H1 (cell line): ENCODE results near the gene CYB5R2. TPM values are rescaled to one million over a fixed set of nuclear protein-coding genes. Genes with fewer than 3 reads are reported as not detected.
A peak's percentile ranks its signal among the peaks of the same experiment; 100 is the strongest.

ENCODE experiments used
- CTCF ChIA-PET: fragments of 300-600 bp; sonication (Branson Sonifier 250); formaldehyde crosslinking; loops from one replicate; lab custom pipeline; 2021; ENCODE audit not compliant: partially characterized antibody; lab: Charles Lee
- POLR2A ChIA-PET: fragments of 300-600 bp; sonication (Branson Sonifier 250); formaldehyde crosslinking; loops from one replicate; lab custom pipeline; 2021; ENCODE audit warnings: inconsistent platforms; ENCODE audit not compliant: partially characterized antibody; lab: Charles Lee
- DNase-seq, 2 experiments: peaks; one replicate each; pipeline versions ENCODE4 v3.0.0 to v3.0.0-alpha.2; 2010 to 2022; ENCODE audit warnings: low spot score in 2 of 2, low read depth in 1 of 2, mixed read lengths in 1 of 2
- FAIRE-seq: peaks from 2 replicates; lab custom pipeline; 2011; peaks lifted over from hg19 to GRCh38; lab: Jason Lieb, UNC
- H2AFZ ChIP-seq: 2 replicates; pipeline ENCODE4 v1.8.1; 2012; ENCODE audit warnings: low read length, inconsistent platforms
- H2AK5ac ChIP-seq: 2 replicates; pipeline ENCODE4 v1.6.1; 2013; ENCODE audit warnings: low read depth, low read length
- H2BK120ac ChIP-seq: replicated peaks from 2 replicates; pipeline ENCODE3; 2013; ENCODE audit warnings: low read depth, low read length, inconsistent platforms
- H2BK12ac ChIP-seq: 2 replicates; pipeline ENCODE4 v1.6.1; 2013; ENCODE audit warnings: low read depth, low read length
- H2BK15ac ChIP-seq: 2 replicates; pipeline ENCODE4 v1.6.1; 2013; ENCODE audit warnings: low read length
- H2BK20ac ChIP-seq: 2 replicates; pipeline ENCODE4 v1.6.1; 2013; ENCODE audit warnings: low read length
- H2BK5ac ChIP-seq: 2 replicates; pipeline ENCODE4 v1.6.1; 2013; ENCODE audit warnings: low read depth, low read length
- H3K14ac ChIP-seq: 2 replicates; pipeline ENCODE4 v1.6.1; 2013; ENCODE audit warnings: inconsistent platforms; ENCODE audit not compliant: insufficient read length
- H3K18ac ChIP-seq: 2 replicates; pipeline ENCODE4 v1.6.1; 2013; ENCODE audit warnings: low read length; ENCODE audit errors: extremely low read depth
- H3K23ac ChIP-seq: 2 replicates; pipeline ENCODE4 v1.6.1; 2013; ENCODE audit warnings: inconsistent platforms; ENCODE audit not compliant: insufficient read length
- H3K23me2 ChIP-seq: 2 replicates; pipeline ENCODE4 v1.6.1; 2013; ENCODE audit warnings: low read depth, low read length
- H3K27ac ChIP-seq: 2 replicates; pipeline ENCODE4 v1.6.1; 2011; ENCODE audit warnings: low read depth, low read length, inconsistent platforms
- H3K27me3 ChIP-seq, 4 experiments: replicated peaks in 1 of 4; 1 replicate in 1 of 4; 2 replicates in 3 of 4; pipeline versions ENCODE4 v1.6.1 to v1.8.1; 2011 to 2013; ENCODE audit warnings: low read length in 3 of 4, mild to moderate bottlenecking in 3 of 4, inconsistent platforms in 2 of 4, mixed read lengths in 2 of 4, moderate library complexity in 1 of 4; ENCODE audit not compliant: control insufficient read depth in 3 of 4, insufficient read depth in 3 of 4; ENCODE audit errors: extremely low read depth in 1 of 4
- H3K36me3 ChIP-seq, 4 experiments: 2 replicates each; pipeline versions ENCODE4 v1.6.1 to v1.8.1; 2011 to 2013; ENCODE audit warnings: mild to moderate bottlenecking in 4 of 4, low read length in 3 of 4, moderate library complexity in 2 of 4, control low read depth in 1 of 4, inconsistent platforms in 1 of 4; ENCODE audit not compliant: insufficient read depth in 4 of 4, control insufficient read depth in 2 of 4
- H3K4ac ChIP-seq: replicated peaks from 2 replicates; pipeline ENCODE3; 2013; ENCODE audit warnings: low read length, low read depth, mixed read lengths, inconsistent platforms; ENCODE audit not compliant: insufficient read length
- H3K4me1 ChIP-seq, 4 experiments: replicated peaks in 1 of 4; 1 replicate in 1 of 4; 2 replicates in 3 of 4; pipeline versions ENCODE4 v1.6.1 to v1.8.1; 2011 to 2013; ENCODE audit warnings: low read length in 3 of 4, inconsistent platforms in 2 of 4, mixed read lengths in 1 of 4; ENCODE audit not compliant: insufficient read depth in 4 of 4, control insufficient read depth in 3 of 4
- H3K4me2 ChIP-seq, 2 experiments: 2 replicates each; pipeline versions ENCODE4 v1.6.1 to v1.8.1; 2011 to 2013; ENCODE audit warnings: low read depth in 2 of 2, low read length in 2 of 2, control low read depth in 1 of 2, inconsistent platforms in 1 of 2, mild to moderate bottlenecking in 1 of 2; ENCODE audit not compliant: insufficient read depth in 1 of 2
- H3K4me3 ChIP-seq, 4 experiments: fragments of 200-600, 300-600 bp in 1 of 4; sonication (generic), shearing (Covaris generic), sonication (Bioruptor Twin) in 1 of 4; 2 replicates each; pipeline versions ENCODE4 v1.5.1 to v1.8.1; 2011 to 2016; ENCODE audit warnings: low read length in 4 of 4, low read depth in 3 of 4, control low read depth in 2 of 4, inconsistent platforms in 2 of 4, mild to moderate bottlenecking in 2 of 4, mixed read lengths in 1 of 4, moderate library complexity in 1 of 4; ENCODE audit not compliant: insufficient read depth in 2 of 4; ENCODE audit errors: extremely low read depth in 1 of 4
- H3K56ac ChIP-seq: replicated peaks from 2 replicates; pipeline ENCODE3; 2013; ENCODE audit warnings: low read depth, mild to moderate bottlenecking, mixed read lengths, low read length, inconsistent platforms; ENCODE audit not compliant: insufficient read length
- H3K79me1 ChIP-seq: 2 replicates; pipeline ENCODE4 v1.6.1; 2013; ENCODE audit warnings: low read depth, low read length, control low read depth
- H3K79me2 ChIP-seq, 2 experiments: 2 replicates each; pipeline versions ENCODE4 v1.6.1 to v1.8.1; 2012 to 2013; ENCODE audit warnings: low read length in 2 of 2, mild to moderate bottlenecking in 2 of 2, inconsistent platforms in 1 of 2; ENCODE audit not compliant: insufficient read depth in 2 of 2, control insufficient read depth in 1 of 2
- H3K9ac ChIP-seq, 4 experiments: replicated peaks in 1 of 4; 1 replicate in 1 of 4; 2 replicates in 3 of 4; pipeline versions ENCODE4 v1.6.1 to v1.8.1; 2011 to 2013; ENCODE audit warnings: low read depth in 3 of 4, low read length in 3 of 4, control low read depth in 2 of 4, mild to moderate bottlenecking in 2 of 4, moderate library complexity in 2 of 4, inconsistent platforms in 1 of 4; ENCODE audit errors: extremely low read depth in 1 of 4
- H3K9me3 ChIP-seq, 2 experiments: 2 replicates each; pipeline versions ENCODE4 v1.6.1 to v1.8.1; 2012 to 2013; ENCODE audit warnings: mild to moderate bottlenecking in 2 of 2, moderate library complexity in 2 of 2, control low read depth in 1 of 2, inconsistent platforms in 1 of 2, low read depth in 1 of 2, low read length in 1 of 2, mixed read lengths in 1 of 2; ENCODE audit not compliant: insufficient read depth in 2 of 2
- H4K20me1 ChIP-seq, 2 experiments: replicated peaks in 1 of 2; 2 replicates each; pipeline versions ENCODE3 to v1.8.1; 2011 to 2013; ENCODE audit warnings: inconsistent platforms in 2 of 2, low read length in 2 of 2, mild to moderate bottlenecking in 1 of 2; ENCODE audit not compliant: insufficient read depth in 2 of 2, control insufficient read depth in 1 of 2
- H4K5ac ChIP-seq: 2 replicates; pipeline ENCODE4 v1.6.1; 2013; ENCODE audit warnings: low read length, low read depth, mixed read lengths, inconsistent platforms; ENCODE audit not compliant: insufficient read length
- H4K8ac ChIP-seq: 2 replicates; pipeline ENCODE4 v1.8.0; 2013; ENCODE audit warnings: mild to moderate bottlenecking, moderate library complexity, low read length, inconsistent platforms; ENCODE audit not compliant: insufficient read depth; ENCODE audit errors: extremely low read depth
- H4K91ac ChIP-seq: replicated peaks from 2 replicates; pipeline ENCODE3; 2013; ENCODE audit warnings: low read length, mixed read lengths, inconsistent platforms; ENCODE audit not compliant: insufficient read length
- CHD2 ChIP-seq: IDR thresholded peaks from 2 replicates; pipeline ENCODE4 v1.6.1; 2012; ENCODE audit warnings: low read length, improper control_type of control experiment
- EGR1 ChIP-seq: IDR thresholded peaks from 2 replicates; pipeline ENCODE4 v1.6.1; 2011; ENCODE audit warnings: low read depth, low read length, borderline replicate concordance
- HDAC6 ChIP-seq: IDR thresholded peaks from one replicate; pipeline ENCODE4 v1.7.1; 2012; ENCODE audit warnings: low read depth, mild to moderate bottlenecking, inconsistent platforms, low read length, moderate library complexity
- NANOG ChIP-seq: IDR thresholded peaks from 2 replicates; pipeline ENCODE4 v1.6.1; 2011; ENCODE audit warnings: low read length, low read depth, mild to moderate bottlenecking, inconsistent platforms; ENCODE audit not compliant: insufficient read depth, poor library complexity, severe bottlenecking
- RAD21 ChIP-seq, 2 experiments: IDR thresholded peaks in 1 of 2; conservative IDR thresholded peaks in 1 of 2; 2 replicates each; pipeline ENCODE4 v1.6.1; 2011; ENCODE audit warnings: low read depth in 2 of 2, low read length in 2 of 2, improper control_type of control experiment in 1 of 2, inconsistent platforms in 1 of 2, mild to moderate bottlenecking in 1 of 2, moderate library complexity in 1 of 2
- SP1 ChIP-seq: IDR thresholded peaks from 2 replicates; pipeline ENCODE4 v1.6.1; 2011; ENCODE audit warnings: low read depth, low read length
- TBP ChIP-seq: IDR thresholded peaks from 2 replicates; pipeline ENCODE4 v1.6.1; 2011; ENCODE audit warnings: low read depth, low read length, improper control_type of control experiment
- TCF12 ChIP-seq: IDR thresholded peaks from 2 replicates; pipeline ENCODE4 v1.6.1; 2011; ENCODE audit warnings: low read depth, mild to moderate bottlenecking, low read length
- WGBS, 2 experiments: shearing (Covaris generic) in 1 of 2; methylation state at CpG; one replicate each; pipeline versions ENCODE4 v1.1.6 to v1.1.7; 2013 to 2015; ENCODE audit warnings: low lambda C conversion rate in 2 of 2, mixed read lengths in 2 of 2, inconsistent platforms in 1 of 2, low coverage in 1 of 2, missing lambda C conversion rate in 1 of 2; ENCODE audit not compliant: insufficient replicate concordance in 2 of 2, insufficient coverage in 1 of 2, insufficient read length in 1 of 2; ENCODE audit errors: extremely low coverage in 1 of 2, missing lambda C conversion rate in 1 of 2; 5-methylcytosine and 5-hydroxymethylcytosine counted together
- polyA plus RNA-seq, 7 experiments: library from polyadenylated mRNA; depleted of rRNA in 3 of 7; stranded (reverse) in 5 of 7; unstranded in 2 of 7; fragments of >200 nt in 5 of 7; fragments of 200-250 nt in 2 of 7; gene quantifications; 1 replicate in 5 of 7; 2 replicates in 1 of 7; 4 replicates in 1 of 7; pipeline versions ENCODE4 v1.2.1 to v1.2.3, GENCODE V29; 2011 to 2013; ENCODE audit warnings: missing spikeins in 2 of 7, mixed read lengths in 2 of 7
- total RNA-seq: library from RNA; stranded (reverse); fragmentation: NEBNext Ultra II Directional; extraction: Animal tissue kit (Norgen Biotek cat#: 25700); gene quantifications from 2 replicates; pipeline ENCODE4 v1.2.1, GENCODE V29; 2021
- TF ChIP-seq, protein P1 (sequence below): IDR thresholded peaks from 2 replicates; pipeline ENCODE4 v1.6.1; 2012; ENCODE audit warnings: inconsistent platforms

The CYB5R2 gene
- total and polyA plus RNA-seq, 2 of the 8 experiments (the other 6 are each of a cell fraction or from before 2014, with no cell fraction given): 53.0 to 55.9 TPM

DNA sequence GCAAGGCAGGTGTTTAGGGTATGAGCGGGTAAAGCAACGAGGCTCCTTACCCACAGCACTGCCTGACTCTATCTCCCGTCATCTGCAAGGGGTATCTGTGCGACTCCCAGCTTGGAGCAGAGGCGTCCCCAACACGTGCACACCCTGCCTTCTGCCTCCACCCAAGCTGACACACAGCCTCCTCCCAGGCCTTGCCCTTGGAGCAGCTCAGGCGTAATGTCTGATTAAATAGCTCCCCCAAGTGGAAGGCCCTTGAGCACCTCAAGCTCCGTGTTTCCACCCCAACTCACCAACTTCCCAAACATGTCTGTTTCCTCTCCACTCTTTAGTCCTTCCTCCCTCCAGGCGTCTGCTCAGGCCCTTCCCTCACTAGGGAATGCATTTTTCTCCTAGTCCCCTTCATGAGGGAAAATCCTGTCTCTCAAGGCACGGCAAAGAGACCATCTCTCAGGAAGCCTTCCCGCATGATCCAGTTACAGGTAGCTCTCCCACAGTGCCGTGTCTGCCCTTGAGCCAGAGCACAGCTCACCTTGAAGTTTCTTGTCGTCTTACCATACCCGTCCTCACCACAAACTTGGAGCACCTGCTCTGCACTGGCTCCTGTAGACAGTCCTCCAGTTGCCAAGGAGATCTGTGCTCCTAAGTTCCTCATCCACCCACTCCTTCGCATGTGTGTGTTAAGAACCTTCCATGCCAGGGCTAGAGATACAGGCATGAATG is 15.8 kb downstream of the CYB5R2 start:
- H2BK12ac ChIP-seq: no peak overlapping the region
- H3K27ac ChIP-seq: no peak overlapping the region
- no peak overlapping the region for H3K23ac ChIP-seq
- no peak overlapping the region for H3K4me2 ChIP-seq
- ChIA-PET POLR2A (interaction anchor here (0.9 to 1.4 kb wide), 5 partner anchors 9 to 142 kb away, joined by 3 to 7 read pairs (median 4); no protein-coding TSS in a partner anchor), CTCF (interaction anchor here (0.6 to 16.4 kb wide), 53 partner anchors 9 to 795 kb away, joined by 3 to 325 read pairs (median 4); partner anchors contain the start of genes OR10A2 and PPFIBP2)
- no peak overlapping the region for H2BK120ac ChIP-seq
- H2AK5ac ChIP-seq: no peak overlapping the region
- 67% methylated on average over 15 of the region's 15 CpGs; no CpG with 5 or more reads in 1 of the 2 experiments for WGBS, 2 experiments
- H3K36me3 ChIP-seq: no peaks in the 10 kb centered on the region
- peak overlapping the region; percentile 6; the same call in 1 of the 2 replicates for H3K18ac ChIP-seq
- no peaks in the 10 kb centered on the region for H3K27me3 ChIP-seq
- no peaks in the 10 kb centered on the region for H3K9me3 ChIP-seq
- FAIRE-seq (peak; percentile 62), DNase-seq (peak in 1 of 2 experiments; percentile 65)
- no peak overlapping the region for H4K5ac ChIP-seq
- H2BK15ac ChIP-seq: 0 out of 2 replicates have a peak overlapping the region, but pooled peaks have one; percentile 1
- no peak overlapping the region for H3K56ac ChIP-seq
- H4K91ac ChIP-seq: peak overlapping the region; percentile 56
- H3K79me2 ChIP-seq: no peaks in the 10 kb centered on the region
- H4K20me1 ChIP-seq: no peaks in the 10 kb centered on the region
- no peak overlapping the region for H2BK5ac ChIP-seq
- peak overlapping the region; percentile 2 for H3K4ac ChIP-seq
- no peak overlapping the region for H3K14ac ChIP-seq
- no peaks in the 10 kb centered on the region for H3K79me1 ChIP-seq
- H3K9ac ChIP-seq: no peak overlapping the region
- no peak overlapping the region for H2BK20ac ChIP-seq
- H2AFZ ChIP-seq: no peak overlapping the region
- no peaks in the 10 kb centered on the region for H3K23me2 ChIP-seq
- H3K4me1 ChIP-seq: no peaks in the 10 kb centered on the region
- no peak overlapping the region for H4K8ac ChIP-seq
- H3K4me3 ChIP-seq: no peak overlapping the region
- TF ChIP-seq CHD2: no peak
- TF ChIP-seq TBP: no peak
- TF ChIP-seq EGR1: no peak
- TF ChIP-seq, protein P1, sequence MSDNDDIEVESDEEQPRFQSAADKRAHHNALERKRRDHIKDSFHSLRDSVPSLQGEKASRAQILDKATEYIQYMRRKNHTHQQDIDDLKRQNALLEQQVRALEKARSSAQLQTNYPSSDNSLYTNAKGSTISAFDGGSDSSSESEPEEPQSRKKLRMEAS: peak; percentile 93
- peak; percentile 96 to 97 for TF ChIP-seq RAD21 (IDR thresholded peaks at IDR 0.05 in 1 of 2, conservative IDR thresholded peaks at IDR 0.05 in 1 of 2; ENCODE audit: low read depth in 2 of 2, low read length in 2 of 2)
- TF ChIP-seq TCF12: no peak
- no peak for TF ChIP-seq HDAC6
- TF ChIP-seq SP1: no peak
- TF ChIP-seq NANOG: no peak
